ENCODE results near the gene NAALADL2. TPM values are rescaled to one million over a fixed set of nuclear protein-coding genes. Genes with fewer than 3 reads are reported as not detected.
"Not testable (repeated sequence)": the region's sequence is repeated elsewhere in the genome, so short reads cannot be mapped to it uniquely, and the experiment has no call there.

NAALADL2 gene
- total RNA-seq, 1 donor = 13.4 TPM

DNA sequence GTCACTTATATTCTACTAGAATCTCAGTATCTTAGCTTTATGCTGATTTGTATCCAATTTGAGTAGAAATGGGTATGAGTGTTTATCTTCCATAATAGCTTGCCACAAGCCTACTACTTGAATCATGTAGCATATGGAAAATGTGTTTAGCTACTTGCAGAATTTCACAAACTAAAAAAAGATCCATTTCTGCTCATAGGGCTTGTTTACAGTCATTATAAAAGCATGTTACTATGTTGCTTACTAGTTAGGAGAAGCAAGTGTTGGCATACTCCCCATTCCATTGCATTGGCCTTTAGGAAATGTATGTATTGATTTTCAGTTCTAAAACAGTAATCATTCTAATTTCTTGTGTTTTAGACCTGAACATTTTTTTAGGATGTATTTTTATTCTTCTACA, 939.2 kb downstream of the NAALADL2 start:
- DNase-seq (ENCODE audit: low read depth) = no peak
- H3K4me3 ChIP-seq (ENCODE audit: low read depth, low read length) = no peak overlapping the region
- TF ChIP-seq, protein P1, sequence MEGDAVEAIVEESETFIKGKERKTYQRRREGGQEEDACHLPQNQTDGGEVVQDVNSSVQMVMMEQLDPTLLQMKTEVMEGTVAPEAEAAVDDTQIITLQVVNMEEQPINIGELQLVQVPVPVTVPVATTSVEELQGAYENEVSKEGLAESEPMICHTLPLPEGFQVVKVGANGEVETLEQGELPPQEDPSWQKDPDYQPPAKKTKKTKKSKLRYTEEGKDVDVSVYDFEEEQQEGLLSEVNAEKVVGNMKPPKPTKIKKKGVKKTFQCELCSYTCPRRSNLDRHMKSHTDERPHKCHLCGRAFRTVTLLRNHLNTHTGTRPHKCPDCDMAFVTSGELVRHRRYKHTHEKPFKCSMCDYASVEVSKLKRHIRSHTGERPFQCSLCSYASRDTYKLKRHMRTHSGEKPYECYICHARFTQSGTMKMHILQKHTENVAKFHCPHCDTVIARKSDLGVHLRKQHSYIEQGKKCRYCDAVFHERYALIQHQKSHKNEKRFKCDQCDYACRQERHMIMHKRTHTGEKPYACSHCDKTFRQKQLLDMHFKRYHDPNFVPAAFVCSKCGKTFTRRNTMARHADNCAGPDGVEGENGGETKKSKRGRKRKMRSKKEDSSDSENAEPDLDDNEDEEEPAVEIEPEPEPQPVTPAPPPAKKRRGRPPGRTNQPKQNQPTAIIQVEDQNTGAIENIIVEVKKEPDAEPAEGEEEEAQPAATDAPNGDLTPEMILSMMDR (IDR thresholded peaks at IDR 0.05; ENCODE audit: insufficient read depth, low read depth, low read length) = no peak

DNA sequence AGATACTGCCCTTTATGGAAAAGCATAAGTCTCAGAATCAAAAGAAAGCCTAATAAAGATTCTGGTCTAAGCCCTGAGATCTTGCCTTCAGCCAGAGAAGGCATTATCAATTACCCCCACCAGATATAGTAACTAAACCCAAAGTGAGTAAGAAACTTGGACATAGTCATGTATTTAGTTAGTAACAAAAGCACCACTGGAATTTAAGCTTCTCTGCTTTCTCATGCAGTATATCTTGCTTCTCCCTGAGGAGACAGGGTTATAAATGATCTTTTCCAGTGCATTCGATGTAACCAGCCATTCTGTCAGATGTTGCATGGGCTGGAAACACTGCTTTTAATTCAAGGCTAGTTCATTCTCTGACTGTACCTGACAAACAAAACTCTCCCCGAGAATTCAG, 946.7 kb downstream of the NAALADL2 start:
- H3K4me3 ChIP-seq (ENCODE audit: low read depth, low read length) = no peak overlapping the region
- TF ChIP-seq, protein P1 (IDR thresholded peaks at IDR 0.05; ENCODE audit: insufficient read depth, low read depth, low read length) = no peak
- no peak for DNase-seq (ENCODE audit: low read depth)

DNA sequence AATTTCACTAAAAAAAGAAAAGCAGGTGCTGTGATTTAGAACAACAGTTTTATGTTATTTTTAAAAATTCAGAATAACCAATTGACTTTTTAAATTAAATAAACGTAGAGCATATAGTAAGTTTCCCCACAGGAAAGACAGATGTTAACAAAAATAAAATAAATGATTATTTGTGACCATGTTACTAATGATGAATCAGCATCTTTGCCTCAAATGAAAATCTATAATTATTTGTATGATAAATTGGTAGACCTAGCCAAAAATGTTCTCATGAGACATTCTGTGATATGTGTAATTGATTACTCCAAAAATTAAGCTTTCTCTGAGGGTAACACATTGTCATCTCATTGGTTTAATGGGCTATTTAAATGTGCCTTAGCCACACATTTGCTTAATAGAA, 948.0 kb downstream of the NAALADL2 start:
- TF ChIP-seq, protein P1 (IDR thresholded peaks at IDR 0.05; ENCODE audit: insufficient read depth, low read depth, low read length) = no peak
- DNase-seq (ENCODE audit: low read depth) = no peak
- no peak overlapping the region for H3K4me3 ChIP-seq (ENCODE audit: low read depth, low read length)

DNA sequence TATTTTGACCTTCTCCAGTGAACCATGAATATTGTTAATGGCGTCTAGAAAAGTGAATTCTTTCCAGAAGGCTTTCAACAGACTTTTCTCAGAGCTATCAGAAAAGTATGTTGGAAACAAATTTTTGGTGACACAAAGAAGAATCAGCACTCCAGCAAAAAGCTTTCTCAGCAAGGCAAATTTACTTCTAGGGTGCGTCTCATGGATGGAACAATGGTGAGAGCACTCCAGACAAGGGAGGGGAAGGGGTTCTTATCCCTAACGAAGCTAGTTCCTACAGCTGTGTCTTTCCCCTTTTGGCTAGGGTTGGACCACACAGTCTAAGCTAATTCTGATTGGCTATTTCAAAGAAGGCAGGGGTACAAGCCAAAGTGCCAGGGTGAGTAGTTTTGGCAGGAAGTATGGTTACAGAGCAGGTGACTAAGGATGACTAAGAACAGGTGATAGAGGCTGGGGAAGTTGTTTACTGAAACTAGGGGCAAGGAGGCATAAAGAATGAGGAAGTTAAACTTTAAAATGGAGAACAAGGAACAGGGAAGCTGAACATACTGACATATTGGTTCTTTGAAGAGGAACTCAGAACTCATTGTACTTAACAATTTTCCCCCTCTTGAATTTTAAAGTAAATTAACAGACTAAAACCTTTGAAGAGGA, 959.8 kb downstream of the NAALADL2 start:
- TF ChIP-seq, protein P1 (IDR thresholded peaks at IDR 0.05; ENCODE audit: insufficient read depth, low read depth, low read length) = no peak
- DNase-seq (ENCODE audit: low read depth) = no peak
- H3K4me3 ChIP-seq (ENCODE audit: low read depth, low read length) = no peak overlapping the region

GRCh38 chr3:175822766-175823491, 963.8 kb downstream of the NAALADL2 start:
- not testable (repeated sequence) for DNase-seq (ENCODE audit: low read depth); H3K4me3 ChIP-seq (ENCODE audit: low read depth, low read length)

DNA sequence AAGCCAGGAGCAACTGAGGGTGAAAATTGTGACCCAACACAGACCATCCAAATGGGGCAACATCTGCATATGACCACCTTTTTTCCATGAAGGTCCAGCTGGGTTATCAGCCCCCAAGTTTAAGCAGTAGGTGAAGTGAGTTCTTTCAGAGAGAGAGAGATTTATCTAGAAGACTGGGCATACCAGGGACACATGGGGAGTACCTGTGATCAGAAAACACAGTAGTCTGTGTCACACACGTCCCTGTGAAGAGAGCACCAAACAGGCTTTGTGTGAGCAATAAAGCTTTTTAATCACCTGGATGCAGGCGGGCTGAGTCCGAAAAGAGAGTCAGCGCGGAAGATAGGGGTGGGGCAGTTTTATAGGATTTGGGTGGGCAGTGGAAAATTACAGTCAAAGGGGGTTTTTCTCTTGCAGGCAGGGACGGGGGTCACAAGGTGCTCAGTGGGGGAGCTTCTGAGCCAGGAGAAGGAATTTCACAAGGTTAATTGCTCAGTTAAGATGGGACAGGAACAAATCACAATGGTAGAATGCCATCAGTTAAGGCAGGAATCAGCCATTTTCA, 966.0 kb downstream of the NAALADL2 start:
- not testable (repeated sequence) for DNase-seq (ENCODE audit: low read depth); H3K4me3 ChIP-seq (ENCODE audit: low read depth, low read length)

DNA sequence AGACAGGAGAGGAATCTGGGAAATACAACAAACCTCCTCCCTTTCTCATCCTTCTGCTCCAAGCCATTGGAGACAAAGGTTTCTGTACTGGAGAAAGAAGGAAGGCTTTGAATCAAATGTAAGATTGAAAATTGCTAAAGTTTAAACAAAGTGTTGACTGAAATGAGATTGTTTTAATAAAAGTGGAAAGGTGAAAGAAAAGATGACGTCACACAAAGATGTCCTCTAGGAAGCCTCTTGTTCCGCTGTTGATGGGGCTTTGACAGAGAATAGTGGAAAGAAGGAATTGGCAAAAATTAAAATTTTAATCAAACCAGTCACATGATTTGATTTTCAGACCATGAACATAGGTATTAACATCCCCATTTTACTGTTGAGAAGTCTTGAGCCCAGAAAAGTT, 967.6 kb downstream of the NAALADL2 start:
- no peak overlapping the region for H3K4me3 ChIP-seq (ENCODE audit: low read depth, low read length)
- TF ChIP-seq, protein P1 (IDR thresholded peaks at IDR 0.05; ENCODE audit: insufficient read depth, low read depth, low read length) = no peak
- no peak for DNase-seq (ENCODE audit: low read depth)

- not testable (repeated sequence) for H3K4me3 ChIP-seq (ENCODE audit: low read depth, low read length); DNase-seq (ENCODE audit: low read depth)
Measured at GRCh38 chr3:175829809-175830208, 970.7 kb downstream of the NAALADL2 start.

GRCh38 chr3:175835763-175836162, 976.6 kb downstream of the NAALADL2 start:
- H3K4me3 ChIP-seq (ENCODE audit: low read depth, low read length); DNase-seq (ENCODE audit: low read depth): not testable (repeated sequence)

Data from fibroblast of villous mesenchyme (primary cell).